ENCODE data around the gene PPP5C. TPM values are rescaled to one million over a fixed set of nuclear protein-coding genes. Genes with fewer than 3 reads are reported as not detected.
"Not testable (repeated sequence)": the region's sequence is repeated elsewhere in the genome, so short reads cannot be mapped to it uniquely, and the experiment has no call there.

The PPP5C gene
- polyA plus RNA-seq, 4 donors: 73.0 to 111 (median 103) TPM

GRCh38 chr19:46404055-46404752 lies 57.3 kb downstream of the PPP5C start:
- DNase-seq (ENCODE audit: low read depth in 4 of 4, low spot score in 3 of 4): no peak

DNA sequence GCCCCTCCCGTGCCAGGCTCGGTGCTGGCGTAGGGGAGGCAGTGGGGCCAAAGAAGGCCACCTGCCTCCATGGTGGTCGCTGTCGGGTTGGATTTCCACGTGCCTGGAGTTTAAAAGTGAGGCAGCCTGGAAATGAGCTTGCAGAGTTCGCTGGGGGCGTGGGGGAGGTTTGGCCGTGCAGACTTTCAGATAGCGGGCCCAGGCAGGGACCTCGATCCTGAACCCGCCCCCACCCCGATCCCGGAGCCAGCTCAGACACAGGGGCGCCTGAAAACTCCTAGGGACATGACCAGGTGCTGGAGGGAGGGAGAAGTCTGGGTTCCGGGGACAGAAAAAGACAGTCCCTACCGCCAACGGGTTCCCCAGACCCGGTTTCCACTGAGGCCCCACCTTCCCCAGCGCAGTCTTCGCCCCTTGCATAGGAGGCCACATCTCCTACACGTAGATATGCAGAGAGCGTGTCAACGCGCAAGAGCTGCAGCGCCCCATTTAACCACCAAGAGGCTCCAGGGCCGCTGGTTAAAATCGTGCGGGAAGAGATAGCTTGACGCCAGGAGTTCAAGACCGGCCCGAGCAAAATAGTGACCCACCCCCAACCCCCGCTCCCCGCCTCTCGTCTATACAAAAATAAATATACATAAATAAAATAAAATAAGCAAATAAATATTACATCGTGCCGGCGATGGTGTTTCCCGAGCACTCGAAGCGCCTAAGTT lies 58.0 kb downstream of the PPP5C start:
- no peak for DNase-seq (ENCODE audit: low read depth in 4 of 4, low spot score in 3 of 4)

DNA sequence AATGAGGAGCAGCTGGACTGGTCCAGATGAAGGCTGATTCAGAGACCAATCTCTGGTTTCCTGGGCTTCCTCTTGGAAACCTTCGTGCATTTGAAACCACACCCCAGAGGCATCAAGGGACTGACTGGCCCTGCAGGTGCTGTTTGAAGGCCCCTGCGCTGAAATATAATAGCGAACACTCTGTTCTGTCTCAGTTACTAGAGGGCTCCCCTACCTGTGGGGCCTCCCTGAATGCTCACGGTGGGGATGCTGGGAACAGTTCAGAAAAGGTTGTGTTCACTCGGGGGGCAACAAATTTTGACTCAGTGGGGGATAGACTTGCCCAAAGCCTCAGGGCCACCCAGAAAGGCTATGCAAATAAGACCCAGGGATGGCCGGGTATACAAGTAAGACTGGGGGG lies 60.1 kb downstream of the PPP5C start:
- DNase-seq (ENCODE audit: low read depth in 4 of 4, low spot score in 3 of 4): no peak

DNA sequence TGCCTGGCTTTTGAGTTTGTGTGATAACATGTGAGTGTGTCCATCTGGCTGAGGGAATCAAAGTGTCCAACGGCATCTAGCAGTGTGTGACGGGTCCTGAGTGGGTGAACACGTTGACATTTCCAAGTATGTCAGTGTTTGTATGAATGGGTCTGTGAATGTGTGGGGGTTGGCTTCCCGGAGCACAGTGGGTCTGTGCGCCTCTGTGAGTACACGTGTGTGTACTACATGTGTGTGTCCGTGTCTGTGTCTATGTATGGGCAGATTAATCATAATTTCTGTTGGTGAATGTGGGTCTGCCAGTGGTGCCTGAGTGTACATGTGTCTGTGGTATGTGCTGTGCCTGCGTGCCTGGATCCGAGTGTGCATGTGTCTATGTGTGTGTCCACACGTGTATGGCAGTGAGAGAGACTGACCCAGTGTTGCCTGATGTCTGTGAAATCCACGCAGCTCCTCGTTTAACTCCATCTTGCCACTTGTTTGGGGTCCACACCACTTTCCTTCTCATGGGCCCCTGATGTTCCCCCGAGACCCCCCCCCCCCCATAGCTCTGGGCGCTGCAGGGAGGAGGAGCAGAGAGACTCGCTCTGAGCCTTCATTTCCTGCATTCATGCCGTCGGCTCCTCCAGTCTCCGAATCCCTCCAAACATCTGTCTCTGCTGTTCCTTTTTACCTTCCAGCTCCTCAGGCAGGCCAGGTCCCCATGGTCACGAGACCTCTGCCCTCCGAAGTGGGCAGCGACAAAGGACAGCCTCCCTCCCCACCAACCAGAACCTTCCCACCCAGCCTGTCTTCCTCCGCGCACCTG lies 61.2 kb downstream of the PPP5C start:
- DNase-seq (ENCODE audit: low read depth in 4 of 4, low spot score in 3 of 4): no peak

GRCh38 chr19:46408664-46409039 lies 61.8 kb downstream of the PPP5C start:
- DNase-seq (ENCODE audit: low read depth in 4 of 4, low spot score in 3 of 4): no peak

GRCh38 chr19:46409191-46409590 lies 62.3 kb downstream of the PPP5C start:
- DNase-seq (ENCODE audit: low read depth in 4 of 4, low spot score in 3 of 4): no peak

GRCh38 chr19:46410205-46411087 lies 63.6 kb downstream of the PPP5C start:
- no peak for DNase-seq (ENCODE audit: low read depth in 4 of 4, low spot score in 3 of 4)

- DNase-seq (ENCODE audit: low read depth in 4 of 4, low spot score in 3 of 4): no peak
Measured at GRCh38 chr19:46411088-46411924, 64.4 kb downstream of the PPP5C start.

DNA sequence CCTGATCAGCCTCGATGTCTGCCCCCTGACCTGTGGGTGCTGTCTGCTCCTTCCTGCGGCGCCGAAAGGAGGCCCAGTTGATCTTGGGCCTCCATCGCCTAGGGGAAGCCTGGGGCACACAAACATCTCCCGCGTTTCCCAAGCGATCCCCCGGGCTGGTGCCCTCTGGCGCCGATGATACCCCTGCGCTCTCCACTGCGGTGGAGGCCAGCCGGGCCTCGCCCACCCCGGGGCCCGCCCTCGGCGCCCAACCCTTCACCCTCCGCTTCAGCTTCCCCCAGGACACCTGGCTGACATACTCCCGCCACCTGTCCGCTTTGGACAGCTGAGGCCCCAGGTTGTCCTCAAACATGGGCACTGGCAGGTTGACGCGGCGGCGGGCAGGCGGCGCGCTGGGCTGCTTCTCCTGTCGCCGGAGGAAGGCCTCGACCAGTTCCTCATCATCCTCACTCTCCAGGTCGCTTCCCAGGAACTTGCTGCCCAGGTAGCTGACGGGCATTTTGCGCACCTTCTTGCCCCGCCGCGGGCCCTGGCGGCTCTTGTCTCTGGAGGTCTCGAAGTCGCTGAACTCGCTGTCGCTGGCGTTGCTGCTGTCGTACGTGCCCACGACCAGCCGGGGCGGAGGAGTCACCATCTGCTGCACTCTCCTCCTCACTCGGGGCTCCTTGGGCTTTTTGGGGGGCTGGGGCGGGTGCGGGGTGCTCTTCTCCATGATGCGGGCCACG lies 65.2 kb downstream of the PPP5C start:
- no peak for DNase-seq (ENCODE audit: low read depth in 4 of 4, low spot score in 3 of 4)

DNA sequence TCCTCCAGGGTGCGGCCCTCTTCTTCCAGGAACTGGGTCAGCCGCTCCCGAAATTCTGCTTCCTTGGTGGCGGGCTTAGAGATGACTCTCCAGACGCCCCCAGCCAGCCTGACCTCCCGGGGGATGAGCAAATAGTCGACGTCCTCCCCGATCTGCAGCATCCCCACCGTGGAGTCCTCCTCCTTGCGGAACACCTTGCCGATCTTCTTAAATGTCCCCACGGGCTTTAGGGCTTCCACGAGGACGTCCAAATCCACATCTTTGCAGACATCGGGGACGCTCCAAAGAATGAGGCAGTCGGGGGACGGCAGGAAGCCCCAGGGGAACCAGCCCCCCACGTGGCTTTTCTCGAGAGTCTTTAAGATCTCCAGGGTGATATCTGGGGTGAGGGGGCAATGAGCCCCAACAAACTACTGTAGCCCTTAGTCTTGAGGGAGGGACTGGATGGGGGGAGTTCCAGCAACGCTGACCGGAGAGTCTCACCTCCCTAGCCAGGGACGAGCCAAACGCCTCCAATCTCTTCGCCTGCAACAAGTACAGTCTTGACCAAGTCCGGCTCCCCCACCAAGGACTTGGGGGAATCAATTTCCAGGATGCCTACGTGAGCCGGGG lies 65.9 kb downstream of the PPP5C start:
- no peak for DNase-seq (ENCODE audit: low read depth in 4 of 4, low spot score in 3 of 4)

DNA sequence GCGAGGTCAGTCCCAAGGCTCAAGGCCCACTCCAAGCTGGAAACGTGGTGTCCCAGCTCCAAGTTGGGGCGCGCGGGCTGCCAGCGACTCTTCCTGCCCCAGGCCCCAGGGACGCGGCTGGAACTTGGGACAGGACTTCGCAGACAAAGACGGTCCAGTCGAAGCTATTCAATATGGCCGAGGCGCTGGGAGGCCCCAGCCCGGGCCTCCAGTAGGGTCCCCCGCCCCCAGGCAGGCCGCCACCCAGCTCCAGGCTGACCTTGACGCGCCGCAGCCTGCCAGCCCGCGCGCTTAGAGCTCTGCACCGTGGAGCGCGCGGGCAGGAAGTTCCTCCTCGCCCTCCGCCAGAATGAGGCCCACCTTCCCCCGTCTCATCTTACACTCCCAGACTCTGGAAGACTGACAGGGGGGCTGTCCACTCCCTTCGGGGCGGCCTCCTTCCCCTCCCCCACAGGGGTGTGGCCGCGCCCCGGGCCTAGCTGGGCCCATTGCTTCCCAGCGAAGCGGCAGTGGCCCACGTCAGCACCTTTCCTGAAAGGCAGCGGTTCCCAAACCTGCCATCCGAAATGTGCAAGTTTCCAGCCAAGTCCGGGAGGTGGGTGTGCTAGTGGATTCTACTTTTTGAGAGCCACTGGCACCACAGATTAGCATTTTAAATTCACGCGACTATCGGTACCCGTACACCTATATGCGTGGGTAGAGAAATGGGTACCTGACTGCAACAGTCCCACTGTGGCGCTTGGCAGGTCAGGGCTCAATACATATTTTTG lies 66.6 kb downstream of the PPP5C start, which contains the start of gene CCDC8:
TSS of gene CCDC8 (minus strand) at position 303 of the 770 bp plus-strand sequence. CDS start 754 bp downstream, outside the sequence.
- DNase-seq (ENCODE audit: low read depth in 4 of 4, low spot score in 3 of 4): peak; percentile 94 to 97 (median 96)

- DNase-seq (ENCODE audit: low read depth in 4 of 4, low spot score in 3 of 4): not testable (repeated sequence)
Measured at GRCh38 chr19:46414899-46415298, 68.0 kb downstream of the PPP5C start.

GRCh38 chr19:46415804-46416709 lies 69.2 kb downstream of the PPP5C start:
- DNase-seq (ENCODE audit: low read depth in 4 of 4, low spot score in 3 of 4): peak in 3 of 4 donors; percentile 87 to 90 (median 89)

GRCh38 chr19:46420056-46420455 lies 73.2 kb downstream of the PPP5C start:
- DNase-seq (ENCODE audit: low read depth in 4 of 4, low spot score in 3 of 4): no peak

DNA sequence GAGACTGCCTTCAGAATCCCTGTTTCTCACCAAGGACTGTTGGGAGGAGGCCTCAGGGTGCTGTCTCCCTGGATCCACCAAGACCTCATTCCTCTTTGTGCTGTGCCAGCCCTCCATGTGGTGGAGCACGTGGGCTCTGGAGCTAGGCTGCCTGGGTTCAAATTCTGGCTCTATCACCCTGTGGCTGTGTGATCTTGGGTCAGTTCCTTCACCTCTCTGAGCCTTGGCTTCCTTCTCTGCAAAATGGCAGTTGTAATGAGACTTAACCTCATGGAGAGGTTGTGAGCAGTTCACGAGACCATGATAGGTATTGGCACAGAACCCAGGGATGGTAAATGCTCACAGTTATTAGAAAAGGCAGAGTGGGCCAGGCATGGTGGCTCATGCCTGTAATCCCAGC lies 75.5 kb downstream of the PPP5C start:
- DNase-seq (ENCODE audit: low read depth in 4 of 4, low spot score in 3 of 4): no peak

DNA sequence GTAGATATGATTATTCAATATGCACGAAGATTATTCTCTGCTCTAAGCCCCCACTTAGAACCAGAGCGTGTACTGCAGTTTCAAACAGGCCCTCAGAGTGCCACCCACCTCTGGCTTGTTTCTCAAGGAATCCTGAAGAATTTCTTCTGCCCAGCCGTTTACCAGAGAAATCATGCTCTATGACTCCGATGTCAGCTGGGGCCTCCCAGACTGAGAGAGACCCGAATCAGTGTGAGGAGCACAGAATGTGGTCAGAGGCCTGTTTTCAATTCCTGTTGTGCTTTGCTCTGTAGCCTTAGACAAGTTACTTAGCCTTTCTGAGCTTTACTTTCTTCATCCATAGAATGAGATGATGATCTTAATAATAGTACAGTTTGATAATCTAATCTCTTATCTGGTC lies 76.3 kb downstream of the PPP5C start:
- DNase-seq (ENCODE audit: low read depth in 4 of 4, low spot score in 3 of 4): no peak
